Femur (tissue), 1 donor: ENCODE data around the gene ROR2.
"Not testable (repeated sequence)": the region's sequence is repeated elsewhere in the genome, so short reads cannot be mapped to it uniquely, and the experiment has no call there.

Experiments
- DNase-seq: peaks from one replicate; pipeline ENCODE4 v3.0.0-alpha.2; 2017

The ROR2 gene

DNA sequence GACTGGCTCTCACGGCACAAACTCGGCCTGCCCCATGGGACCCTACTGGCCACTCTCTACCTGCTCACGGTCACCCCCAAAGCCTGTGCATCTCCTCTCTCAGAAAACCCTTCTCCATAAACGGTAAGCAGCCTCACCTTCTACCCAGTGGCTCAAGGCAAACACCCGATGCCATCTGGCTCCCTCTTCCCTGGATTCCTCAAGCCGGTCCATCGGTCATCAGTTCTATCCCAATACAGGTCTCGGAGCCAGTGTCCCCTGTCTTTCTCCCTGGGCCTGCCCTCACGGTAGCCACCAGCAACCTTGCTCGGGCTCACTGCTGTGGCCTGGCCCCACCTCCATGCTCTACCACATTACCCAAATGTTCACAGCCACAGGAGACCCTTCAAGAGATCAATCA lies 134.1 kb downstream of the ROR2 start:
- DNase-seq, result no peak

GRCh38 chr9:91814753-91815152 lies 135.3 kb downstream of the ROR2 start:
- no peak for DNase-seq

DNA sequence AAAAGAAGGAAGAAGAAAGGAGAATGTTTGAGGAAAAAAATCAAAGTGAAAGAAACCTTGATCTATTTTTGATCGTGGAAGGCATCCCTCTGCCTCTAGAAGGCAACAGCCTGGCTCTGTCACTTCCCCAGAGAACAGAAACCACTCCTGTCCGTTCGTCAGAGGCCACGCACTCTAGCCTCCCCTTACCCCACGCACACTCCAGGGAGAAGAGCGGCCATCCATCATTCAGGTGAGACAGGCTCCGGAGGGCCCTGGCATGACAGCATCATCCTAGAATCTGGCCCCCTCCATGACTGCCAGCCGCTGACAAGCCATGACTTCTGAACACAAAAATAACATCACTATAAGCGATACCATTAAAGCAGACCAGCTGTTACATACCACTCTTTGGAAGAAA lies 135.8 kb downstream of the ROR2 start:
- DNase-seq, result no peak

DNA sequence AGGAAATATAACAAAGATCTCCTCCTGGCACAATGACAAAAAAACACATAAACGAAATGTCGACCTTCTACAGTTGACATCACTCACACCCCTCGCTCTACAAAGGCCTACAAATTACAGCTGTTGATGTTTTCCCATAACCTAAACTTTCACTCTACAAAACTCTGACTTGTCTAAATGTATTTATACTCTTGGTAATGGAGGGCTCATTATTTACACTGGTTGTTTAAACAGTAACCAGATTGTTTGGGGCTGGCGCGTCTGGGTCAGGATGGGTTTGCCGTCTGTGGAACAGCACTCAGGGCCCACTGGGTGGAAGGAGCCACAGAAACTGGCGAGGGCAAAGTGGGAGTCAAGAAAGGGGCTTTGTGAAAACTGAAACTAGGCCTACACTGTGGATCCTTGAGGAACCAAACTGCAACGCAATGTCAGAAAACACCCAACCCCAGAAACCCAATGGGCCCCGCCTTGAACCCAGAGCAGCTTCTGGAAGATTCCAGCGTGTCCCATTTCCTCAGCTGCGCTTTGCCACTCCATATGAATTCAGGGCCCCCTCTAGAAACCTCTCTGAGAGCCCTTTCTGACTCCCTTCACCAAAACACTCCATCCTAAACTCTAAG lies 136.7 kb downstream of the ROR2 start:
- no peak for DNase-seq

GRCh38 chr9:91812191-91812590 lies 137.8 kb downstream of the ROR2 start:
- no peak for DNase-seq

DNA sequence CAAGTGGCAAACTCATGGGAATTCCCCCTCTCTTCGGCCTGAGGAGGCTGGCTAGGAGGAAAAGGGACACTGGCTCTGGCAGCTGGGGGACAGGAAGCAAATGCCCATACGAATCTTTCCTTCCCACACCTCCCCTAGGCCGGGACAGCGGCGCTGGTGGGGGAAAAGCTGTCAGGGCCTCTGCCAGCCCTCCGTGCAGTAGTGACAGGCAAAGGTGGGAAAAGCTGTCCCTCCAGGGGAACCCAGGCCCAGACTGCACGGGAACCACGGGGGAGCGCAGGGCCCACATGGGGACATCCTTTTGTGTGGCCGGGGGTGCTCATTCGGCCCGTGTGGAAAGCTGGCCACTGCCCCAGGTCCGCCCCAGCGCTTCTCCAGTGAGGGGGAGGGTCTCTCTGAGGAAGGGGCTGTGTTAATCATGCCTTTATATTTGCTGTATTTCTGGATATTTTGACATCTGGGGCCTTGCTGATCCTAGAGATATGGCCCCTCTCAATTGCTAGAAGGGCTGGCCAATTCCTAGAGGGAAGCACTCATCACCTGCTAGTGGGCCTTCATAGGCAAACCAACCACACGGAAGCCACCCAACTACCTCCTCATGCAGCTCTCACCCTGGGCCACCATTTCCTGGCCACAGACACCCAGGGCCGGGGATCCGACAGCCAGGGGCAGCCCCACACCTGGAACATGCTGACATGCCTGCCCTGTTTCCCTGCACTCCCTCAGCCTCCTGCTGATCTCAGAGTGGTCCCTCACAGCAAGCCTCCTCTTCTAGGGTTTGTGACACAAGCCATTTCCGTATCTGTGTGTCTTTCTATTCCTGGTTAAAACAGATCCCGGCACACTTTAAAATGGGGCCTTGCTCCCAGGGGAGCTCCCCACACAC lies 138.8 kb downstream of the ROR2 start:
- no peak for DNase-seq

- DNase-seq, result no peak
Measured at GRCh38 chr9:91810286-91810905, 139.6 kb downstream of the ROR2 start.

DNA sequence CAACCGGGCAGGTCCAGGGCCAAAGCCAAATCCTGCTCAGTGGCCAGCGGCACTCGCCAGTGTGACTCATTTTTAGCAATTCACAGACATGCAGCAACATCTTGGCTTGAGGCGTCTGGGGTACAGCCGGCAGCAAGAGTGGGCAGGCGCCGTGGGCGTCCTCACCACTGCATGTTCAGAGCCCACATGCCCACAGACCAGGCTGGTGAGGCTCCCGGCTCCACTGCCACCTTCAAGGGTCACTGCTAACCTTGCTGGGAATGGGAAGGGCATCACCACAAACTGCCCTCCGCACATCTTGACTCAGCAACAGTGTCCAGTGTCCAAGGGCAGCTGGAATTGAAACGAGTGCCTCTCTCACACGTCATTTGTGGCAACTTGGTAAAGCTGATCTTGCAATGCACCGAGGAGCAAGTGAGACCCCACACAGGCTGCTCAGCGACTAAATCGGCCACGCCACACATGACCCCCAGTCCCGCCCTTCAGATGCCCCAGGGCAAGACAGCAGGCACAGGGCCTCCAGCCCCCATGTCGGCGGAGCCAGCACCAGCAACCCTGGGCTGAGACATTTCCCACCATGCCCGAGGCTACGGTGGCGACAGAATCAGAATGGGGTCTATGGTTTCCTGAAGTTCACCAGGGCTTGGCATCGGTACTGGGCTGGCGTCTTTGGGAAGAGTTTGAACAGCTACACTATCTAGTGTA lies 140.3 kb downstream of the ROR2 start:
- DNase-seq, result no peak

GRCh38 chr9:91807643-91808246 lies 142.3 kb downstream of the ROR2 start:
- DNase-seq, result no peak

GRCh38 chr9:91805031-91805430 lies 145.0 kb downstream of the ROR2 start:
- no peak for DNase-seq

- DNase-seq, result no peak
Measured at GRCh38 chr9:91803970-91804752, 145.9 kb downstream of the ROR2 start.

DNA sequence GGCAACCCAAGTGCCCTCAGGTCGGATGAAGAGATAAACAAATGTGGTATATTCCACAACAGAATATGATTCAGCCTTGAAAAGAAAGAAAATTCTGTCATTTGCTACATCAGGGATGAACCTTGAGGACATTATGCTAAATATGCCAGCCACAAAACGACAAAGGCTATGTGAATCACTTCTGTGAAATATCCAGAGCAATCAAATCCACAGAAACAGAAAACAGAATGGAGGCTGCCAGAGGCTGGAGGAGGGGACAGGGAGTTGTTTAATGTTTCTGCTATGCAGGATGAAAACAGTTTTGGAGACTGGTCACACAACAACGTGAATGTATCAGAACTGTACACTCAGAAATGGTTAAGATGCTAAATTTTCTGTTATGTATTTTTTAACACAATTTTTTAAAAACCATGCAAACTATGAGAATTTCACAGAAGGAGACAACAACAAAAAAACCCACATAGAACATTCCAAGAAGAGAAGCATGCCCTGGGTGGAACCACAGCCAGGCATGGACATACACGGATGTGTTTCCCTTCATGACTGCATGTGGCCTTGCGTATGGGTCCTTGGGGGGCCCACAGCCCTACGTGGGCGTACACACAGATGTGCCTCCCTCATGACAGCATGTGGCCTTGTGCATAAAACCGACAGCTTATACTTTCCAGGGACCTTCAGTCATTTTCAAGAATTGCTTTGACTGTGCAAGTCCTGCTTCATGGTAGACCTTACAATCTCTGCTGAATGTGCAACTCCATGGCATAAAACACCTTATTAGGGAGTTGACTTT lies 146.7 kb downstream of the ROR2 start:
- no peak for DNase-seq

DNA sequence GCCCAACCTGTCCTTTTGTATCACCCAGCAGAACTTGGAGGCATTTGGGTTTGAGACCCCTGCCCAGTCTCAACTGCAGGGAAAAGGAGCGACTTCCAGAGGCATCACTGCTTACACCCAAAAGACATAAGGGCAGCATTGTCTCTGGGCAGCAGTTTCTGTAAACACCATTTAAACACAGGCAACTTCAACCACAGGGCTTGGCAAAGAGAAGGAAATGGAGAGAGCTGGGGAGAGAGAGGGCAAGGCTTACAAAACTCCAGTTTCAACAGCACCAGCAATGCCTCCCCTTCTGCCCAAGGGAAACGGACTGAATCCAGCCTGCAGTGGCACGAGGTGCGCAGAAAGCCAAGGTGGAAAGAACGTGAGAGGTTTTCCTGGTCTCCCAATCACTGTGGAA lies 147.6 kb downstream of the ROR2 start:
- no peak for DNase-seq

GRCh38 chr9:91800473-91801030 lies 149.5 kb downstream of the ROR2 start:
- no peak for DNase-seq

GRCh38 chr9:91799113-91799744 lies 150.8 kb downstream of the ROR2 start:
- DNase-seq, result no peak

GRCh38 chr9:91798273-91799112 lies 151.5 kb downstream of the ROR2 start:
- DNase-seq, result not testable (repeated sequence)

GRCh38 chr9:91797517-91797916 lies 152.5 kb downstream of the ROR2 start:
- DNase-seq, result not testable (repeated sequence)

- not testable (repeated sequence) for DNase-seq
Measured at GRCh38 chr9:91796516-91796915, 153.5 kb downstream of the ROR2 start.

GRCh38 chr9:91795598-91796241 lies 154.3 kb downstream of the ROR2 start:
- DNase-seq, result no peak
